Ovary (tissue), 3 donors: ENCODE measurements around the gene DCT.

Experiments
- EP300 ChIP-seq: sonication (generic); formaldehyde crosslinking; IDR thresholded peaks from one replicate; pipeline ENCODE4 v1.6.1; 2017; ENCODE audit warnings: antibody characterized with exemption
- POLR2A ChIP-seq: fragments of 450-650 bp; IDR thresholded peaks from one replicate; pipeline ENCODE4 v1.6.1; 2017; ENCODE audit warnings: antibody characterized with exemption, mild to moderate bottlenecking, moderate library complexity
- TF ChIP-seq, protein P1 (sequence below), 3 donors: fragments of 450-650 bp in 2 of 3; fragments of 200-600 bp in 1 of 3; IDR thresholded peaks; one replicate each; pipeline versions ENCODE4 v1.5.1 to v1.8.0; 2016 to 2022; ENCODE audit warnings: antibody characterized with exemption in 3 of 3, mild to moderate bottlenecking in 1 of 3
- donor health status: DM: no; HTN: no; CAD: no.

DNA sequence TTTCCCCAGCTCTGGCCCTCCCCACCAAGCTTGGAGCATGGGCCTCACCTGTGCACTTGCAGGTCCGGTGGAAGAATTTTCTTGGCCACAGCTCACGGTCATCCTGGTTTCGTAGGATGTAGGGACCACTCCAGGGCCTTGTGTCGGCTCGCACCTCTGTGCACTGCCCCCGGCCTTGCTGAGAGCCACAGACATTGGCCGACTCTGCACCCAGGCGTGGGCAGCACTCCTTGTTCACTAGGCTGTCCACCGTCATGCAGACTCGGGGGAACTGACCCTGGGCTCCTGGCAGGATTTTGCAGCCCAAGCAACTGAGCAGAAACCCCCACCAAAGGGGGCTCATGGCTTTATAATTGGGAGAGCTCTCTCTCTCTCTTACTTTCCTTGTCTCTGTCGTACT, 569 bp downstream of the DCT start:
- TF ChIP-seq, protein P1, sequence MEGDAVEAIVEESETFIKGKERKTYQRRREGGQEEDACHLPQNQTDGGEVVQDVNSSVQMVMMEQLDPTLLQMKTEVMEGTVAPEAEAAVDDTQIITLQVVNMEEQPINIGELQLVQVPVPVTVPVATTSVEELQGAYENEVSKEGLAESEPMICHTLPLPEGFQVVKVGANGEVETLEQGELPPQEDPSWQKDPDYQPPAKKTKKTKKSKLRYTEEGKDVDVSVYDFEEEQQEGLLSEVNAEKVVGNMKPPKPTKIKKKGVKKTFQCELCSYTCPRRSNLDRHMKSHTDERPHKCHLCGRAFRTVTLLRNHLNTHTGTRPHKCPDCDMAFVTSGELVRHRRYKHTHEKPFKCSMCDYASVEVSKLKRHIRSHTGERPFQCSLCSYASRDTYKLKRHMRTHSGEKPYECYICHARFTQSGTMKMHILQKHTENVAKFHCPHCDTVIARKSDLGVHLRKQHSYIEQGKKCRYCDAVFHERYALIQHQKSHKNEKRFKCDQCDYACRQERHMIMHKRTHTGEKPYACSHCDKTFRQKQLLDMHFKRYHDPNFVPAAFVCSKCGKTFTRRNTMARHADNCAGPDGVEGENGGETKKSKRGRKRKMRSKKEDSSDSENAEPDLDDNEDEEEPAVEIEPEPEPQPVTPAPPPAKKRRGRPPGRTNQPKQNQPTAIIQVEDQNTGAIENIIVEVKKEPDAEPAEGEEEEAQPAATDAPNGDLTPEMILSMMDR (IDR thresholded peaks at IDR 0.05): no peak
- TF ChIP-seq POLR2A (no peak), EP300 (no peak)
